ENCODE results near the gene IL10RB.
"Not testable (repeated sequence)": the region's sequence is repeated elsewhere in the genome, so short reads cannot be mapped to it uniquely, and the experiment has no call there.

Gene IL10RB

GRCh38 chr21:33266050-33266788, at the start of gene IL10RB:
Gene IL10RB, plus strand, starts transcription at chr21:33266367. Its CDS starts 99 bp downstream, at chr21:33266466.
- peak within 1 kb of the TSS; percentile 59 to 94 (median 78) for H3K4me3 ChIP-seq
- peak within 1 kb of the TSS; percentile 52 to 97 (median 93) for H3K27ac ChIP-seq

GRCh38 chr21:33217138-33217520, 49.0 kb upstream of the IL10RB start:
- Histone ChIP-seq H3K4me3 (no peak overlapping the region), H3K27ac (peak overlapping the region in 6 of 21 experiments; percentile 63 to 81 (median 74))

GRCh38 chr21:33219300-33219699, 46.9 kb upstream of the IL10RB start:
- no peak overlapping the region for H3K4me3 ChIP-seq
- no peak overlapping the region for H3K27ac ChIP-seq

GRCh38 chr21:33219954-33220353, 46.2 kb upstream of the IL10RB start:
- H3K4me3 ChIP-seq: no peak overlapping the region
- H3K27ac ChIP-seq: no peak overlapping the region

GRCh38 chr21:33225376-33225775, 40.8 kb upstream of the IL10RB start:
- H3K4me3 ChIP-seq, H3K27ac ChIP-seq: not testable (repeated sequence)

GRCh38 chr21:33228455-33228854, 37.7 kb upstream of the IL10RB start:
- no peak overlapping the region for H3K27ac ChIP-seq
- no peak overlapping the region for H3K4me3 ChIP-seq

GRCh38 chr21:33229099-33229783, 36.9 kb upstream of the IL10RB start:
- Histone ChIP-seq H3K27ac (peak overlapping the region in 10 of 21 experiments; percentile 92 to 99 (median 98)), H3K4me3 (peak overlapping the region in 6 of 7 experiments; percentile 83 to 99 (median 94))

GRCh38 chr21:33229784-33230544, 36.2 kb upstream of the IL10RB start, which contains the start of gene IFNAR2:
Gene IFNAR2, plus strand, starts transcription at chr21:33229938. Its CDS starts 11,985 bp downstream, at chr21:33241923.
- peak within 1 kb of the TSS; percentile 81 to 99 (median 90) for H3K4me3 ChIP-seq
- H3K27ac ChIP-seq: peak within 1 kb of the TSS; percentile 86 to 100 (median 98)

- peak overlapping the region; percentile 86 to 100 (median 98) for H3K27ac ChIP-seq
- H3K4me3 ChIP-seq: peak overlapping the region; percentile 81 to 99 (median 90)
These were observed 35.4 kb upstream of the IL10RB start for GRCh38 chr21:33230545-33231324.

GRCh38 chr21:33231526-33231925, 34.6 kb upstream of the IL10RB start:
- H3K27ac ChIP-seq: peak overlapping the region in 12 of 21 experiments; percentile 15 to 100 (median 72)
- H3K4me3 ChIP-seq: peak overlapping the region in 6 of 7 experiments; percentile 81 to 99 (median 87)

- peak overlapping the region in 2 of 7 experiments; percentile 81 to 84 for H3K4me3 ChIP-seq
- H3K27ac ChIP-seq: peak overlapping the region in 6 of 21 experiments; percentile 24 to 99 (median 70)
These were observed 33.7 kb upstream of the IL10RB start for GRCh38 chr21:33232291-33233034.

GRCh38 chr21:33234635-33235520, 31.3 kb upstream of the IL10RB start:
- Histone ChIP-seq H3K4me3 (no peak overlapping the region), H3K27ac (no peak overlapping the region)

- Histone ChIP-seq H3K27ac (no peak overlapping the region), H3K4me3 (no peak overlapping the region)
These were observed 30.0 kb upstream of the IL10RB start for GRCh38 chr21:33236013-33236686.

GRCh38 chr21:33236766-33237165, 29.4 kb upstream of the IL10RB start:
- Histone ChIP-seq H3K27ac (peak overlapping the region in 1 of 21 experiments; percentile 16), H3K4me3 (no peak overlapping the region)

- peak overlapping the region in 4 of 21 experiments; percentile 28 to 80 (median 50) for H3K27ac ChIP-seq
- no peak overlapping the region for H3K4me3 ChIP-seq
These were observed 28.7 kb upstream of the IL10RB start for GRCh38 chr21:33237486-33237885.

GRCh38 chr21:33238146-33238545, 28.0 kb upstream of the IL10RB start:
- Histone ChIP-seq H3K4me3 (no peak overlapping the region), H3K27ac (peak overlapping the region in 7 of 21 experiments; percentile 21 to 80 (median 48))
